PC-9 (cell line): Measurements from ENCODE around the gene SPTB. TPM values are rescaled to one million over a fixed set of nuclear protein-coding genes. Genes with fewer than 3 reads are reported as not detected.
A peak's percentile ranks its signal among the peaks of the same experiment; 100 is the strongest.

Experiments used
- BruUV-seq: library from RNA; stranded (reverse); fragments of 400-500 nt; replicated peaks from 2 replicates; lab custom pipeline; 2021; lab: Mats Ljungman, UMichigan
- CTCF ChIA-PET: fragments of 300-600 bp; sonication (Branson Sonifier 250); formaldehyde crosslinking; loops from one replicate; lab custom pipeline; 2022; ENCODE audit warnings: antibody characterized with exemption; lab: Charles Lee
- POLR2A ChIA-PET: fragments of 300-600 bp; sonication (Branson Sonifier 250); formaldehyde crosslinking; loops from one replicate; lab custom pipeline; 2022; ENCODE audit warnings: antibody characterized with exemption; ENCODE audit not compliant: unreplicated experiment; lab: Charles Lee
- DNase-seq, 2 experiments: peaks; one replicate each; pipeline versions ENCODE4 v3.0.0 to v3.0.0-alpha.2; 2015 to 2022; ENCODE audit warnings: mixed read lengths in 1 of 2
- H2AFZ ChIP-seq: fragments of 200-600 bp; sonication (generic); 2 replicates; pipeline ENCODE4 v1.8.1; 2017; ENCODE audit warnings: antibody characterized with exemption
- H3F3A ChIP-seq: fragments of 200-600 bp; sonication (generic); 2 replicates; pipeline ENCODE4 v1.8.1; 2017; ENCODE audit warnings: antibody characterized with exemption, mild to moderate bottlenecking, low read depth; ENCODE audit not compliant: insufficient read depth
- H3K27ac ChIP-seq: fragments of 200-600 bp; sonication (generic); 2 replicates; pipeline ENCODE4 v1.6.1; 2016; ENCODE audit warnings: mixed run types
- H3K27me3 ChIP-seq: fragments of 200-600 bp; sonication (generic); 2 replicates; pipeline ENCODE4 v1.6.1; 2016; ENCODE audit warnings: low read depth, mixed run types; ENCODE audit not compliant: insufficient read depth
- H3K36me3 ChIP-seq: fragments of 200-600 bp; sonication (generic); 2 replicates; pipeline ENCODE4 v1.6.1; 2016; ENCODE audit warnings: low read depth, mixed run types
- H3K4me1 ChIP-seq: fragments of 200-600 bp; sonication (generic); replicated peaks from 2 replicates; pipeline ENCODE4 v1.6.1; 2016; ENCODE audit warnings: mixed run types; ENCODE audit not compliant: insufficient read depth
- H3K4me2 ChIP-seq: fragments of 200-600 bp; sonication (generic); 2 replicates; pipeline ENCODE4 v1.6.1; 2017; ENCODE audit warnings: mixed run types
- H3K4me3 ChIP-seq: fragments of 200-600 bp; sonication (generic); 2 replicates; pipeline ENCODE4 v1.6.1; 2016; ENCODE audit warnings: mixed run types
- H3K79me2 ChIP-seq: fragments of 200-600 bp; sonication (generic); 2 replicates; pipeline ENCODE4 v1.6.1; 2017; ENCODE audit warnings: low read depth, mixed run types
- H3K9me2 ChIP-seq: fragments of 200-600 bp; sonication (generic); 2 replicates; pipeline ENCODE4 v1.8.1; 2017; ENCODE audit warnings: mild to moderate bottlenecking; ENCODE audit not compliant: insufficient read depth
- H3K9me3 ChIP-seq: fragments of 200-600 bp; sonication (generic); 2 replicates; pipeline ENCODE4 v1.8.1; 2016; ENCODE audit warnings: low read depth; ENCODE audit not compliant: insufficient read depth
- H4K20me1 ChIP-seq: fragments of 200-600 bp; sonication (generic); 2 replicates; pipeline ENCODE4 v1.8.1; 2017; ENCODE audit not compliant: insufficient read depth
- EZH2 ChIP-seq: fragments of 200-600 bp; sonication (generic); IDR thresholded peaks from 2 replicates; pipeline ENCODE4 v1.8.0; 2017; ENCODE audit warnings: antibody characterized with exemption, low read depth
- intact Hi-C: fragments of 100-400 bp; cut with micrococcal nuclease; formaldehyde crosslinking; loops from one replicate; pipeline ENCODE4 v1.10.0; 2022; ENCODE audit not compliant: unreplicated experiment
- total RNA-seq: library from RNA; stranded (reverse); gene quantifications from 2 replicates; pipeline ENCODE4 v1.2.3, GENCODE V29; 2021
- TF ChIP-seq, protein P1 (sequence below): fragments of 200-600 bp; sonication (generic); conservative IDR thresholded peaks from 2 replicates; pipeline ENCODE4 v1.6.1; 2017; ENCODE audit warnings: mixed run types, antibody characterized with exemption, mild to moderate bottlenecking, moderate library complexity

SPTB gene
- total RNA-seq, 1 experiment from 2014 or later, result 0.50 TPM

DNA sequence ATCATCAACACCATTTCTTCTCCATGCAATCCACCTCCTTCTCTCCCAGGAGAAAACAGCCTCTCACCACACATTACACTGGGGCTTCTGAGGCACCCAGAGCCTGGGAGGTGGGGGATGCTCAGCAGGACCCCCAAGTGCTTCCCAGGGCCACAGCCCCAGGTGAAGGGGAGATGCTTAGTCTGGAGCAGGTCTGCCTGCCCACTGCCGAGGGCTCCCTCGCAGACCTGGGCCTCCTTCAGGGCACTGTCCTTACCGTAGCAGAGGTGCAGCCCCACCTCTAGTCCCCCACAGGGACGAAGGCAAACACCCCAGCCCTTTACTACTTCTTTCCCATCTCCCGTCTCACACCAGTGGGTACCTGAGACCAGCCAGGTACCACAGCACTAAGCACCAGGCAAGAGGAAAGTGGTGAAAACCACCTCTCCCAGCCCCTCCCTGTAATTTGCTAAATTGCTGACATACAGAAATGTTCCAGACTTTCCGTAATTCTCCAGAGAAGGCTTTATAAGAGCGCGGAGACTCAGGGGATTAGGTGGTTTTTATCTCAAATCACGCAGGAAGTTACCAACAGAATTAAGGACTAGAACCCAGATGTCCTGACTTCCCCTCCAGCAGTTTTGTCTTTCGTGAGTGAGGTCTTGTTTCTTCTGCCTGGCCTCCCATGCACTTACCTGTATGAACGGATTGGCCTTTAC, 116.5 kb downstream of the SPTB start:
- Histone ChIP-seq H3K79me2 (no peaks in the 10 kb centered on the region), H2AFZ (no peak overlapping the region), H3K27me3 (no peaks in the 10 kb centered on the region), H3K9me2 (no peaks in the 10 kb centered on the region), H3K9me3 (no peaks in the 10 kb centered on the region), H4K20me1 (no peaks in the 10 kb centered on the region), H3K4me3 (no peak overlapping the region), H3K27ac (no peak overlapping the region), H3K4me1 (peaks cover 55% of the 10 kb centered on the region), H3K4me2 (no peak overlapping the region), H3F3A (peaks cover 38% of the 10 kb centered on the region), H3K36me3 (no peaks in the 10 kb centered on the region)
- ChIA-PET POLR2A (interaction anchor here (0.6 kb wide), 1 partner anchor 19 kb away, joined by 8 read pairs; no protein-coding TSS in a partner anchor), CTCF (no interaction called here)
- TF ChIP-seq, protein P1, sequence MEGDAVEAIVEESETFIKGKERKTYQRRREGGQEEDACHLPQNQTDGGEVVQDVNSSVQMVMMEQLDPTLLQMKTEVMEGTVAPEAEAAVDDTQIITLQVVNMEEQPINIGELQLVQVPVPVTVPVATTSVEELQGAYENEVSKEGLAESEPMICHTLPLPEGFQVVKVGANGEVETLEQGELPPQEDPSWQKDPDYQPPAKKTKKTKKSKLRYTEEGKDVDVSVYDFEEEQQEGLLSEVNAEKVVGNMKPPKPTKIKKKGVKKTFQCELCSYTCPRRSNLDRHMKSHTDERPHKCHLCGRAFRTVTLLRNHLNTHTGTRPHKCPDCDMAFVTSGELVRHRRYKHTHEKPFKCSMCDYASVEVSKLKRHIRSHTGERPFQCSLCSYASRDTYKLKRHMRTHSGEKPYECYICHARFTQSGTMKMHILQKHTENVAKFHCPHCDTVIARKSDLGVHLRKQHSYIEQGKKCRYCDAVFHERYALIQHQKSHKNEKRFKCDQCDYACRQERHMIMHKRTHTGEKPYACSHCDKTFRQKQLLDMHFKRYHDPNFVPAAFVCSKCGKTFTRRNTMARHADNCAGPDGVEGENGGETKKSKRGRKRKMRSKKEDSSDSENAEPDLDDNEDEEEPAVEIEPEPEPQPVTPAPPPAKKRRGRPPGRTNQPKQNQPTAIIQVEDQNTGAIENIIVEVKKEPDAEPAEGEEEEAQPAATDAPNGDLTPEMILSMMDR, result no peak
- BruUV-seq, result no TSS peak
- no peak for DNase-seq
- intact Hi-C loops, result loop anchor here (5.0 kb wide), 1 partner anchor 426 kb away; no protein-coding TSS in a partner anchor

DNA sequence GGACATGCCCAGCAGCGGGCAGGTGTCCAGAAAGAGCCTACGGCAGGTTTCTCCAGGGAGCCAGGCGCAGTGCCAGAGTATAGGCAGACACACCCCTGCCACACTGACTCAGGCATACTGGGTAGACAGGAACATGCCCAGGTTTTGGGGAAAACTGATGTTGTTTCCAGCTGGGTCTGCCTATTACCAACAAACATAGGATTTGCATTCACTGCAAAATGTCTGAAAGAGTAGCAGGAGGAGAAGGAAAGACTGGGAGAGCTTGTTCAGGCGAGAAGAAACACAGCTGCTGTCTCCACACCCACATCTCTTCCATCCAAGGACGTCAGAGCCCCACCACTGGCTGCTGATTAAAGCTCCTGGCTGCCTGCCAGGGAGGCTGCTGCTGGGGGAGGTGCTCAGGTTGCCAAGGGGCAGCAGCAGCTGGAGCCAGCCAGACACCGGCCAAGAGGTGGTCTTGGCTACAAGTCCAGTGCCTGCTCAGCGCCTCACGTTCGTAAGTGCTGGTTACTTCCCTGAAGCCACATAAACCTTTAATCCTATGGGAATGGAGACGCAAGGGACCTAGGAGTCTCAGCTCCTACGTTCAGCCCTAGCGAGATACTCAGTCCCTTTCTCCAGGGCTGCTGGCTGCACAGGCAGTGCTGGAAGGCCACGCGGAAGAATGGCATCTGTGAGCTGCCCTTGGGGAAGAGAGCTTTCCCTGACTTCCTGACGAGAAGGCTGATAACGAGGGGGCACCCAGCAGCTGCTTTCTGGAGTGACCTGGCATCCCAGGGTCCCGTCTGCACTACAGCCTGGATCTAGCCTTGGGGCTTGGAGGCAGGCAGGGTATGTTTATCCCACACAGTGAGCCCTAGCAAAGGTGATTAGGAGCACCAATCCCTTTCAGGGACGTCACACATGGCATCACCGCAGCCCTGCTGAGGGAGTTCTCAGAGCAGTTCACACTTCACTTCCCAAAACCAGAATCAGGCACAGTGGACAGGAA, 117.4 kb downstream of the SPTB start:
- H2AFZ ChIP-seq, result no peak overlapping the region
- CTCF ChIA-PET, result interaction anchor here (0.5 to 1.3 kb wide), 3 partner anchors 108 to 222 kb away, joined by 3 read pairs; partner anchors contain the start of gene HSPA2
- peak overlapping the region; percentile 27; the same call in 1 of the 2 replicates for H3K27ac ChIP-seq
- no peaks in the 10 kb centered on the region for H3K9me3 ChIP-seq
- H4K20me1 ChIP-seq, result no peaks in the 10 kb centered on the region
- no peaks in the 10 kb centered on the region for H3K27me3 ChIP-seq
- intact Hi-C loops, result loop anchor here (1.0 to 5.0 kb wide), 4 partner anchors 59 to 425 kb away; no protein-coding TSS in a partner anchor
- peak overlapping the region; percentile 12; the same call in 1 of the 2 replicates for H3K4me3 ChIP-seq
- peaks cover 41% of the 10 kb centered on the region for H3F3A ChIP-seq
- no peaks in the 10 kb centered on the region for H3K79me2 ChIP-seq
- DNase-seq, result peak; percentile 86 to 91
- TF ChIP-seq EZH2, result no peak
- TF ChIP-seq, protein P1, result peak; percentile 37; the same call in 1 of the 2 replicates
- BruUV-seq, result no TSS peak
- no peaks in the 10 kb centered on the region for H3K9me2 ChIP-seq
- H3K36me3 ChIP-seq, result no peaks in the 10 kb centered on the region
- H3K4me1 ChIP-seq, result peaks cover 64% of the 10 kb centered on the region
- H3K4me2 ChIP-seq, result peak overlapping the region; percentile 59
- POLR2A ChIA-PET, result interaction anchor here (0.5 to 0.6 kb wide), 4 partner anchors 20 to 374 kb away, joined by 3 to 11 read pairs (median 9); partner anchors contain the start of genes HSPA2 and MTHFD1
